Upper lobe of right lung (tissue), 1 donor: Measurements from ENCODE around the gene NIPAL4. TPM values are rescaled to one million over a fixed set of nuclear protein-coding genes. Genes with fewer than 3 reads are reported as not detected.
A peak's percentile ranks its signal among the peaks of the same experiment; 100 is the strongest.

ENCODE experiments used
- ATAC-seq: fragments of 200-7000 bp; cut with Tn5 transposase; one replicate; pipeline ENCODE4 v1.9.1; 2020; ENCODE audit warnings: mild to moderate bottlenecking, moderate library complexity
- DNase-seq: peaks from one replicate; pipeline ENCODE4 v3.0.0-alpha.2; 2020
- H3K27ac ChIP-seq: fragments of 200-600 bp; one replicate; pipeline ENCODE4 v1.8.0; 2022
- H3K27me3 ChIP-seq: fragments of 200-600 bp; one replicate; pipeline ENCODE4 v1.8.0; 2022; ENCODE audit warnings: mild to moderate bottlenecking
- H3K36me3 ChIP-seq: fragments of 200-600 bp; one replicate; pipeline ENCODE4 v1.8.0; 2022
- H3K4me1 ChIP-seq: fragments of 200-600 bp; one replicate; pipeline ENCODE4 v1.8.0; 2022
- H3K4me3 ChIP-seq: fragments of 200-600 bp; one replicate; pipeline ENCODE4 v1.8.0; 2022; ENCODE audit warnings: mild to moderate bottlenecking
- H3K9me3 ChIP-seq: fragments of 200-600 bp; one replicate; pipeline ENCODE4 v1.8.0; 2022
- CTCF ChIP-seq: fragments of 200-600 bp; IDR thresholded peaks from one replicate; pipeline ENCODE4 v1.8.0; 2022; ENCODE audit warnings: antibody characterized with exemption
- intact Hi-C: fragments of 100-400 bp; cut with DNase I; formaldehyde crosslinking; loops from one replicate; pipeline ENCODE4 v1.11.0; 2022
- total RNA-seq: library from RNA; stranded (reverse); fragmentation: NEBNext Ultra II Directional; extraction: Animal tissue kit (Norgen Biotek cat#: 25700); gene quantifications from one replicate; pipeline ENCODE4 v1.2.1, GENCODE V29; 2021
- donor health status: DM: no; HTN: yes; CAD: no; lungs with severe emphysema.

Gene NIPAL4
- total RNA-seq, 1 donor from 2014 or later, result not detected

- intact Hi-C loops, result loop anchor here (10.0 kb wide), 1 partner anchor 63 kb away; no protein-coding TSS in a partner anchor
- Histone ChIP-seq H3K36me3 (no peaks in the 10 kb centered on the region), H3K27ac (no peak overlapping the region), H3K27me3 (no peaks in the 10 kb centered on the region), H3K4me3 (no peak overlapping the region), H3K4me1 (peaks cover 6% of the 10 kb centered on the region), H3K9me3 (no peaks in the 10 kb centered on the region)
- peak; percentile 62 for ATAC-seq
- DNase-seq, result no peak
- no peak for TF ChIP-seq CTCF
Measured at GRCh38 chr5:157502143-157502647, 42.2 kb downstream of the NIPAL4 start.

GRCh38 chr5:157504053-157504452, 44.0 kb downstream of the NIPAL4 start:
- Histone ChIP-seq H3K36me3 (no peaks in the 10 kb centered on the region), H3K4me1 (peaks cover 14% of the 10 kb centered on the region), H3K4me3 (no peak overlapping the region), H3K27ac (no peak overlapping the region), H3K9me3 (no peaks in the 10 kb centered on the region), H3K27me3 (no peaks in the 10 kb centered on the region)
- ATAC-seq (no peak), DNase-seq (peak; percentile 19)
- intact Hi-C loops, result loop anchor here (10.0 kb wide), 1 partner anchor 61 kb away; no protein-coding TSS in a partner anchor
- no peak for TF ChIP-seq CTCF

GRCh38 chr5:157505496-157505895, 45.5 kb downstream of the NIPAL4 start:
- TF ChIP-seq CTCF, result no peak
- Histone ChIP-seq H3K4me3 (no peak overlapping the region), H3K27ac (no peak overlapping the region), H3K27me3 (no peaks in the 10 kb centered on the region), H3K4me1 (peaks cover 14% of the 10 kb centered on the region), H3K36me3 (no peaks in the 10 kb centered on the region), H3K9me3 (no peaks in the 10 kb centered on the region)
- intact Hi-C loops, result loop anchor here (10.0 kb wide), 1 partner anchor 59 kb away; no protein-coding TSS in a partner anchor
- no peak for ATAC-seq
- DNase-seq, result no peak

GRCh38 chr5:157506066-157506590, 46.1 kb downstream of the NIPAL4 start:
- H3K4me1 ChIP-seq, result peaks cover 21% of the 10 kb centered on the region
- no peak overlapping the region for H3K27ac ChIP-seq
- no peak for TF ChIP-seq CTCF
- ATAC-seq (no peak), DNase-seq (no peak)
- intact Hi-C loops, result loop anchor here (10.0 kb wide), 1 partner anchor 59 kb away; no protein-coding TSS in a partner anchor
- no peak overlapping the region for H3K4me3 ChIP-seq
- no peaks in the 10 kb centered on the region for H3K27me3 ChIP-seq
- H3K9me3 ChIP-seq, result no peaks in the 10 kb centered on the region
- H3K36me3 ChIP-seq, result no peaks in the 10 kb centered on the region

- peak; percentile 7 for ATAC-seq
- no peak overlapping the region for H3K27ac ChIP-seq
- H3K4me3 ChIP-seq, result no peak overlapping the region
- H3K9me3 ChIP-seq, result no peaks in the 10 kb centered on the region
- no peaks in the 10 kb centered on the region for H3K36me3 ChIP-seq
- no peak for TF ChIP-seq CTCF
- H3K27me3 ChIP-seq, result no peaks in the 10 kb centered on the region
- DNase-seq, result no peak
- intact Hi-C loops, result loop anchor here (10.0 kb wide), 1 partner anchor 58 kb away; no protein-coding TSS in a partner anchor
- H3K4me1 ChIP-seq, result peaks cover 29% of the 10 kb centered on the region
Measured at GRCh38 chr5:157506981-157507780, 47.2 kb downstream of the NIPAL4 start.
